Activated CD4-positive, alpha-beta T cell treated with anti-CD3 and anti-CD28 coated beads, Interleukin-2, Interleukin-4, amounts not matched to agents 100 ng/mL and 50 ng/mL, durations not matched to agents 16 hours and 8 hours (primary cell): ENCODE measurements around the gene GALNT10.
A peak's percentile ranks its signal among the peaks of the same experiment; 100 is the strongest.

Experiments used
- DNase-seq: peaks from one replicate; pipeline ENCODE4 v3.0.0-alpha.2; 2020; ENCODE audit warnings: low spot score

The GALNT10 gene

GRCh38 chr5:154202379-154203260 is 12.1 kb downstream of the GALNT10 start:
- peak; percentile 65 for DNase-seq

GRCh38 chr5:154203798-154204578 is 13.5 kb downstream of the GALNT10 start:
- DNase-seq: no peak

- DNase-seq: no peak
Observed at GRCh38 chr5:154205441-154206117, 15.0 kb downstream of the GALNT10 start.

- no peak for DNase-seq
Observed at GRCh38 chr5:154206311-154206710, 15.8 kb downstream of the GALNT10 start.

GRCh38 chr5:154207204-154207603 is 16.7 kb downstream of the GALNT10 start:
- DNase-seq: no peak

GRCh38 chr5:154209591-154210081 is 19.1 kb downstream of the GALNT10 start:
- DNase-seq: no peak

GRCh38 chr5:154210163-154210562 is 19.6 kb downstream of the GALNT10 start:
- DNase-seq: no peak

GRCh38 chr5:154211641-154212390 is 21.3 kb downstream of the GALNT10 start:
- DNase-seq: no peak

GRCh38 chr5:154213592-154213991 is 23.1 kb downstream of the GALNT10 start:
- no peak for DNase-seq

GRCh38 chr5:154214371-154215106 is 24.0 kb downstream of the GALNT10 start:
- DNase-seq: peak; percentile 90

- DNase-seq: no peak
Observed at GRCh38 chr5:154215571-154216325, 25.2 kb downstream of the GALNT10 start.

GRCh38 chr5:154217462-154217861 is 26.9 kb downstream of the GALNT10 start:
- DNase-seq: no peak

- DNase-seq: no peak
Observed at GRCh38 chr5:154218786-154219185, 28.3 kb downstream of the GALNT10 start.

- no peak for DNase-seq
Observed at GRCh38 chr5:154220625-154221024, 30.1 kb downstream of the GALNT10 start.

GRCh38 chr5:154221371-154221896 is 30.9 kb downstream of the GALNT10 start:
- DNase-seq: peak; percentile 78

- no peak for DNase-seq
Observed at GRCh38 chr5:154222414-154222813, 31.9 kb downstream of the GALNT10 start.

- DNase-seq: no peak
Observed at GRCh38 chr5:154223320-154223719, 32.8 kb downstream of the GALNT10 start.

GRCh38 chr5:154227090-154227489 is 36.6 kb downstream of the GALNT10 start:
- DNase-seq: no peak

- DNase-seq: peak; percentile 20
Observed at GRCh38 chr5:154228696-154229095, 38.2 kb downstream of the GALNT10 start.

- no peak for DNase-seq
Observed at GRCh38 chr5:154230526-154230925, 40.0 kb downstream of the GALNT10 start.
